ENCODE measurements around the gene DIS3L. TPM values are rescaled to one million over a fixed set of nuclear protein-coding genes. Genes with fewer than 3 reads are reported as not detected.
"Not testable (repeated sequence)": the region's sequence is repeated elsewhere in the genome, so short reads cannot be mapped to it uniquely, and the experiment has no call there.

DIS3L gene
- polyA plus RNA-seq, 2 donors = 7.1 to 9.4 TPM

DNA sequence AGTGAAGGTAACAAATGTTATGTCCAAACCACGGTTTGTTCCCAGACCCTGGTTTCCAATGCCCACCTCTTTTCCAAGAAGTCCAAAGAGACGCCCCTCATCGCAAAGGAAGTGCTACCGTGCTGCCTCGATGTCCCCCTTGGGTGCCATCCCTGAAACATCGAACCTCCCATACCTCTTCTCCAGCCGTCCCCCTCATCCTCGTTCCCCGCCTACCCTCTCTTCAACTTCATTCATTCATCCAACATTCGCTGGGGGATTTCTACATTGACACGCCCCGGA is 62.6 kb downstream of the DIS3L start:
- Histone ChIP-seq H3K4me1 (ENCODE audit: control insufficient read depth in 2 of 2, insufficient read depth in 2 of 2, low read length in 1 of 2) (peaks cover 0 to 2% of the 10 kb centered on the region in 2 donors), H3K4me3 (ENCODE audit: low read depth in 1 of 2, low read length in 2 of 2) (peak overlapping the region; percentile 67 to 74), H3K27ac (ENCODE audit: low read depth in 2 of 2, low read length in 1 of 2) (peak overlapping the region; percentile 75 to 86), H3K27me3 (ENCODE audit: control insufficient read depth in 1 of 2, insufficient read depth in 2 of 2, low read length in 2 of 2) (no peaks in the 10 kb centered on the region), H3K9me3 (ENCODE audit: control insufficient read depth in 2 of 2, insufficient read depth in 1 of 2, low read depth in 1 of 2, low read length in 1 of 2) (no peaks in the 10 kb centered on the region), H3K36me3 (ENCODE audit: control insufficient read depth in 2 of 2, insufficient read depth in 2 of 2, low read length in 1 of 2) (no peaks in the 10 kb centered on the region)
- 2% methylated on average over 12 of the region's 12 CpGs for WGBS, 2 donors

DNA sequence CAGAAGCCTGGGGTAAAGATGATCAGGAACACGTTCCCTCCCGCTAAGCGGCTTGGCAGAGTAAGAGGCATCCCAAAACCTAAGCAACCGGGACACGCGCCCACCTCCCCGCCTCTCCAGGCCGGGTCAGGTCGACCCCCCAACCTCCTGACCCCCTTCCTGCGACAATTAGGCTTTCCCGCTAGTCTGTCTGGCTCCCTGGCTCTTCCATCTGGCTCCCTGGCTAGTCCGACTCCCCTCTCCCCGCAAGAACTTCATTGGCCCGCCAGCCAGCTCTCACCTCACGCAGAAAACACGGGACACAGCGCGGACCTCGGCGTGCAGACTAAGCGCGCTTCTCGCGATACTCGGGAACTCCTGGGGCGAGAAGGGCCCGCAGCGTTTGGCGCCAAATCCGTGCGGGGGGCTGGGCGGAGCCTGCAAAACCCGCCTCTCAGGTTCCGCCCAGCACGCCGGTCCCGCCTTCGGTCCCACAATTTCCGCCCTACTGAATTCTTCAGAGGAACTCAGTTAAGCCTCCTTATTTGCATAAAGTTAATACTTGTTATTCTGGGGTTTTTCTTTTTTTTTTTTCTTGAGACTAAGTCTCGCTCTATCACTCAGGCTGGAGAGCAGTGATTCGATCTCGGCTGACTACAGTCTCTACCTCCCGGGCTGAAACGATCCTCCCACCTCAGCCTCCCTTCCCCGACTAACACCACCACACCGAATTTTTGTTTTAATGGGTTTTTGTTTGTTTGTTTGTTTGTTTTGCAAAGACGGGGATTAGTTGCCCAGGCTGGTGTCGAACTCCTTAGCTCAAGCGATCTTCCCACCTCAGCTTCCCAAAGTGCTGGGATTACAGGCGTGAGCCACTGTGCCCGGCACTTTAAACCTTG is 63.2 kb downstream of the DIS3L start, which contains the start of gene TIPIN:
Gene TIPIN, minus strand, starts transcription at position 327 of the 878 bp plus-strand sequence. CDS start 3,738 bp downstream, outside the sequence.
- H3K27me3 ChIP-seq (ENCODE audit: control insufficient read depth in 1 of 2, insufficient read depth in 2 of 2, low read length in 2 of 2) = no peaks in the 10 kb centered on the region
- WGBS, 2 donors = 7% methylated on average over 51 of the region's 51 CpGs
- no peaks in the 10 kb centered on the region for H3K9me3 ChIP-seq (ENCODE audit: control insufficient read depth in 2 of 2, insufficient read depth in 1 of 2, low read depth in 1 of 2, low read length in 1 of 2)
- peak within 1 kb of the TSS; percentile 67 to 74 for H3K4me3 ChIP-seq (ENCODE audit: low read depth in 1 of 2, low read length in 2 of 2)
- H3K4me1 ChIP-seq (ENCODE audit: control insufficient read depth in 2 of 2, insufficient read depth in 2 of 2, low read length in 1 of 2) = peaks cover 0 to 2% of the 10 kb centered on the region in 2 donors
- H3K36me3 ChIP-seq (ENCODE audit: control insufficient read depth in 2 of 2, insufficient read depth in 2 of 2, low read length in 1 of 2) = no peaks in the 10 kb centered on the region
- peak within 1 kb of the TSS; percentile 75 to 86 for H3K27ac ChIP-seq (ENCODE audit: low read depth in 2 of 2, low read length in 1 of 2)

- peak overlapping the region; percentile 80 to 88 for H3K27ac ChIP-seq (ENCODE audit: low read depth in 2 of 2, low read length in 1 of 2)
- H3K36me3 ChIP-seq (ENCODE audit: control insufficient read depth in 2 of 2, insufficient read depth in 2 of 2, low read length in 1 of 2) = no peaks in the 10 kb centered on the region
- H3K4me3 ChIP-seq (ENCODE audit: low read depth in 1 of 2, low read length in 2 of 2) = no peak overlapping the region
- peaks cover 0 to 2% of the 10 kb centered on the region in 2 donors for H3K4me1 ChIP-seq (ENCODE audit: control insufficient read depth in 2 of 2, insufficient read depth in 2 of 2, low read length in 1 of 2)
- no peaks in the 10 kb centered on the region for H3K27me3 ChIP-seq (ENCODE audit: control insufficient read depth in 1 of 2, insufficient read depth in 2 of 2, low read length in 2 of 2)
- WGBS, 2 donors = 66 to 67% methylated on average over 7 of the region's 7 CpGs
- H3K9me3 ChIP-seq (ENCODE audit: control insufficient read depth in 2 of 2, insufficient read depth in 1 of 2, low read depth in 1 of 2, low read length in 1 of 2) = no peaks in the 10 kb centered on the region
These were observed 66.4 kb downstream of the DIS3L start for GRCh38 chr15:66359740-66360139.

- WGBS, 2 donors = 84 to 88% methylated on average over 15 of the region's 15 CpGs
These were observed 68.5 kb downstream of the DIS3L start for GRCh38 chr15:66361745-66362460.

DNA sequence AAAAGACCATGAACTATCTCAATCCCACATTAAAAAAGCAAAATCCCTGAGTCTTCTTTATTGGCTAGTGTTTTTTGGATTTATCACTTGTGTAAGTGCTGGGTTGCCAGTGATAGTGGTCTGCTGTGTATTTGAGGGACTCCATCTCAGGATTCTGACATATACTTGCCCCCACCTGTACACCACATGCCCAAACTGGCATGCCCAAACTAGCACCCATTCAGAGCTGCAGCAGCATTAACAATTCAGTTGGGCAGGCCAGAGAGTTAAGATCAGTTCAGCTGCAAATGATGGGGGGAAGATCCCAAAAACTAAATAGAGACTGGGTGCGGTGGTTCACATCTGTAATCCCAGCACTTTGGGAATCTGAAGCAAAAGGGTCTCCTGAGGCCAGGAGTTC is 69.4 kb downstream of the DIS3L start:
- Histone ChIP-seq H3K4me3 (ENCODE audit: low read depth in 1 of 2, low read length in 2 of 2) (no peak overlapping the region), H3K27ac (ENCODE audit: low read depth in 2 of 2, low read length in 1 of 2) (no peak overlapping the region), H3K9me3 (ENCODE audit: control insufficient read depth in 2 of 2, insufficient read depth in 1 of 2, low read depth in 1 of 2, low read length in 1 of 2) (no peaks in the 10 kb centered on the region), H3K27me3 (ENCODE audit: control insufficient read depth in 1 of 2, insufficient read depth in 2 of 2, low read length in 2 of 2) (no peaks in the 10 kb centered on the region), H3K4me1 (ENCODE audit: control insufficient read depth in 2 of 2, insufficient read depth in 2 of 2, low read length in 1 of 2) (no peaks in the 10 kb centered on the region), H3K36me3 (ENCODE audit: control insufficient read depth in 2 of 2, insufficient read depth in 2 of 2, low read length in 1 of 2) (no peaks in the 10 kb centered on the region)
- 62 to 70% methylated on average over 1 of the region's 1 CpG for WGBS, 2 donors

More at GRCh38 chr15:66361745-66362460, 68.5 kb downstream of the DIS3L start:
- H3K4me3 ChIP-seq (ENCODE audit: low read depth in 1 of 2, low read length in 2 of 2); H3K36me3 ChIP-seq (ENCODE audit: control insufficient read depth in 2 of 2, insufficient read depth in 2 of 2, low read length in 1 of 2); H3K4me1 ChIP-seq (ENCODE audit: control insufficient read depth in 2 of 2, insufficient read depth in 2 of 2, low read length in 1 of 2); H3K27me3 ChIP-seq (ENCODE audit: control insufficient read depth in 1 of 2, insufficient read depth in 2 of 2, low read length in 2 of 2); H3K27ac ChIP-seq (ENCODE audit: low read depth in 2 of 2, low read length in 1 of 2); H3K9me3 ChIP-seq (ENCODE audit: control insufficient read depth in 2 of 2, insufficient read depth in 1 of 2, low read depth in 1 of 2, low read length in 1 of 2): not testable (repeated sequence)

- no peak overlapping the region for H3K4me3 ChIP-seq (ENCODE audit: low read depth in 1 of 2, low read length in 2 of 2)
- no peaks in the 10 kb centered on the region for H3K9me3 ChIP-seq (ENCODE audit: control insufficient read depth in 2 of 2, insufficient read depth in 1 of 2, low read depth in 1 of 2, low read length in 1 of 2)
- H3K36me3 ChIP-seq (ENCODE audit: control insufficient read depth in 2 of 2, insufficient read depth in 2 of 2, low read length in 1 of 2) = no peaks in the 10 kb centered on the region
- no peak overlapping the region for H3K27ac ChIP-seq (ENCODE audit: low read depth in 2 of 2, low read length in 1 of 2)
- H3K27me3 ChIP-seq (ENCODE audit: control insufficient read depth in 1 of 2, insufficient read depth in 2 of 2, low read length in 2 of 2) = no peaks in the 10 kb centered on the region
- 87 to 94% methylated on average over 3 of the region's 3 CpGs for WGBS, 2 donors
- H3K4me1 ChIP-seq (ENCODE audit: control insufficient read depth in 2 of 2, insufficient read depth in 2 of 2, low read length in 1 of 2) = no peaks in the 10 kb centered on the region
These were observed 71.7 kb downstream of the DIS3L start for GRCh38 chr15:66364944-66365528.

DNA sequence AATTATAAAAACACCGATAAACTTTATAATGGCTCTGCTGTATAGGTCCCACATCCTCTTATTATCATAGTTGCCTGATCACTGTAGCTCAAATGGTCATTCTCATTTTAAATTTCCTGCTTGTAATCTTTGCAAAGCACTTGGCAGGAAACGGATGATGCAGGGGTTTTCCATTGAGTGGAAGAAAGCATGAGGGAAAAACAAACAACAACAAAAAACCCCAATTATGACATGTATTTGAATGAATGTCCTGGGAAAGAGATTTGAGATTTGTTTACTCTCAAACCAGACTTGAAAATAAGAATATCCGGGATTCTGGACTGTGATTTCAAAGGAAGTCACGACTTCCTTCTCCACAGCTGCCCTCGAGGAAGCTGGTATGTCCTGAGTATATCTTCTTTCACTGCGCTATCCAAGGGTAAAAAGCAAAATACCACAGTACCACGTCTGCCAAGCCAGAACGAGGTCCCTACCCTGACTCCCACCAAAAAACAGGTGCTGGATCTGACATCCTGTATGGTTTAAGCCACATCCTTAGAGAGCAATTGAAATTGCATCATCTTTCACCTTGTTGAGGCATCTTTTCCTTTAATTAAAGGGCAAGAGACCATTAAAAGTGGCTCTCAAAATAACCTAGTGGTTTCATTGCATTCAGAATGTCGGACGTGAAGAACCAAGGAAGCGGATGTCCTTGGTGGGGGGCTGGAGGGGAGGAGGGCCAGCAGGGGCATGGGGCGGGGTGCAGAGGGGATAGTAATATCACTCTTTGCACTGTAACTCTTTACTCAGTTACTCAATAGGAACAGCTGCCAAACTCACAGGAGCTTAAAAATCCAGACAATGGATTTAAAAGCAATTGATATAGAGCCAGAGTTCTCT is 76.6 kb downstream of the DIS3L start:
- Histone ChIP-seq H3K4me3 (ENCODE audit: low read depth in 1 of 2, low read length in 2 of 2) (peak overlapping the region in 1 of 2 donors; percentile 31), H3K36me3 (ENCODE audit: control insufficient read depth in 2 of 2, insufficient read depth in 2 of 2, low read length in 1 of 2) (no peaks in the 10 kb centered on the region), H3K27me3 (ENCODE audit: control insufficient read depth in 1 of 2, insufficient read depth in 2 of 2, low read length in 2 of 2) (no peaks in the 10 kb centered on the region), H3K4me1 (ENCODE audit: control insufficient read depth in 2 of 2, insufficient read depth in 2 of 2, low read length in 1 of 2) (no peaks in the 10 kb centered on the region), H3K27ac (ENCODE audit: low read depth in 2 of 2, low read length in 1 of 2) (peak overlapping the region; percentile 60 to 67), H3K9me3 (ENCODE audit: control insufficient read depth in 2 of 2, insufficient read depth in 1 of 2, low read depth in 1 of 2, low read length in 1 of 2) (peaks cover 0 to 2% of the 10 kb centered on the region in 2 donors)
- 22 to 23% methylated on average over 12 of the region's 12 CpGs for WGBS, 2 donors

- Histone ChIP-seq H3K36me3 (ENCODE audit: control insufficient read depth in 2 of 2, insufficient read depth in 2 of 2, low read length in 1 of 2) (no peaks in the 10 kb centered on the region), H3K4me3 (ENCODE audit: low read depth in 1 of 2, low read length in 2 of 2) (no peak overlapping the region), H3K27me3 (ENCODE audit: control insufficient read depth in 1 of 2, insufficient read depth in 2 of 2, low read length in 2 of 2) (no peaks in the 10 kb centered on the region), H3K9me3 (ENCODE audit: control insufficient read depth in 2 of 2, insufficient read depth in 1 of 2, low read depth in 1 of 2, low read length in 1 of 2) (peaks cover 0 to 2% of the 10 kb centered on the region in 2 donors), H3K27ac (ENCODE audit: low read depth in 2 of 2, low read length in 1 of 2) (no peak overlapping the region), H3K4me1 (ENCODE audit: control insufficient read depth in 2 of 2, insufficient read depth in 2 of 2, low read length in 1 of 2) (no peaks in the 10 kb centered on the region)
- 96 to 99% methylated on average over 4 of the region's 4 CpGs for WGBS, 2 donors
These were observed 80.8 kb downstream of the DIS3L start for GRCh38 chr15:66374179-66374578.
